Uterus (tissue), 2 donors: ENCODE measurements around the gene LIX1.

Experiments
- CTCF ChIP-seq, 4 experiments: fragments of 200-600 bp in 2 of 4; fragments of 450-650 bp in 2 of 4; sonication (generic) in 2 of 4; IDR thresholded peaks; one replicate each; pipeline ENCODE4 v1.5.1; 2016 to 2019; ENCODE audit warnings: antibody characterized with exemption in 4 of 4, mild to moderate bottlenecking in 2 of 4, moderate library complexity in 1 of 4
- POLR2A ChIP-seq, 2 donors: fragments of 450-650 bp; IDR thresholded peaks; one replicate each; pipeline ENCODE4 v1.6.1; 2016; ENCODE audit warnings: antibody characterized with exemption in 2 of 2, mild to moderate bottlenecking in 1 of 2, moderate library complexity in 1 of 2

DNA sequence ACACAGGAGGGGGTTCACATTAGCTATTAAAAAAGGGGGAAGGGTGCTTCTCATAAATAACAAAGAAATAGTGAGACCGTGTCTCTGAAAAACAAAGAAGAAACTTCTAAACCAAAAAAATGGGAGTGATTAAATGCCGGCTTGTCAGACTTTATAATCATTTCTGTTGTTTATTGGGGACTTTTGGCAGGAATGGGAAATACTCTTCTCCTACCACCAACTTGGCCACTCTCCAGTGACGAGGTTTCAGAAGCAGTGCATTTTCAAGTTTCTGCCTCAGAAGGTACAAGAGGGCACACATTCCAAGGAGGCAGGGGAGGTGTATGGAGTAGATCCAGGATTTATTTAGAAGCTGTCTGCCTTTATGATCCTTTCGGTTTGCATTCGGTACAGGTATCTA lies 46.2 kb downstream of the LIX1 start:
- TF ChIP-seq CTCF (IDR thresholded peaks at IDR 0.05) (no peak), POLR2A (IDR thresholded peaks at IDR 0.05) (no peak)
